Keratinocyte (primary cell): Measurements from ENCODE around the gene RFTN1. TPM values are rescaled to one million over a fixed set of nuclear protein-coding genes. Genes with fewer than 3 reads are reported as not detected.

Experiments
- DNase-seq: peaks from one replicate; pipeline ENCODE4 v3.0.0-alpha.2; 2011; ENCODE audit warnings: low read depth, missing footprints, low spot score
- FAIRE-seq: peaks from 2 replicates; lab custom pipeline; 2011; peaks lifted over from hg19 to GRCh38; lab: Jason Lieb, UNC
- H2AFZ ChIP-seq: 2 replicates; pipeline ENCODE4 v1.6.0; 2012; ENCODE audit warnings: low read length, control low read depth, inconsistent platforms; ENCODE audit not compliant: control insufficient read depth
- H3K27ac ChIP-seq: 2 replicates; pipeline ENCODE4 v1.5.1; 2011; ENCODE audit warnings: low read length; ENCODE audit not compliant: control insufficient read depth, insufficient read depth
- H3K27me3 ChIP-seq: 3 replicates; pipeline ENCODE4 v1.6.0; 2011; ENCODE audit warnings: low read length; ENCODE audit not compliant: control insufficient read depth, insufficient read depth; ENCODE audit errors: extremely low read depth
- H3K36me3 ChIP-seq, 2 experiments: 2 replicates in 1 of 2; 3 replicates in 1 of 2; pipeline ENCODE4 v1.5.1; 2011; ENCODE audit warnings: low read length in 2 of 2, mild to moderate bottlenecking in 1 of 2; ENCODE audit not compliant: control insufficient read depth in 2 of 2, insufficient read depth in 2 of 2; ENCODE audit errors: extremely low read depth in 1 of 2
- H3K4me1 ChIP-seq: 3 replicates; pipeline ENCODE4 v1.5.1; 2011; ENCODE audit warnings: low read length; ENCODE audit not compliant: control insufficient read depth, insufficient read depth; ENCODE audit errors: extremely low read depth
- H3K4me2 ChIP-seq: 3 replicates; pipeline ENCODE4 v1.6.0; 2011; ENCODE audit warnings: low read depth, low read length; ENCODE audit not compliant: control insufficient read depth, insufficient read depth; ENCODE audit errors: extremely low read depth
- H3K4me3 ChIP-seq, 3 experiments: fragments of 200-600 bp in 1 of 3; sonication (generic) in 1 of 3; 2 replicates in 2 of 3; 3 replicates in 1 of 3; pipeline ENCODE4 v1.5.1; 2011 to 2016; ENCODE audit warnings: low read length in 3 of 3, mild to moderate bottlenecking in 3 of 3, control low read depth in 2 of 3, inconsistent platforms in 1 of 3, low read depth in 1 of 3, mixed read lengths in 1 of 3, mixed run types in 1 of 3, moderate library complexity in 1 of 3; ENCODE audit not compliant: control insufficient read depth in 2 of 3, insufficient read depth in 2 of 3; ENCODE audit errors: extremely low read depth in 1 of 3
- H3K79me2 ChIP-seq: 2 replicates; pipeline ENCODE4 v1.6.0; 2012; ENCODE audit warnings: low read length; ENCODE audit not compliant: control insufficient read depth, insufficient read depth
- H3K9ac ChIP-seq: 3 replicates; pipeline ENCODE4 v1.6.0; 2011; ENCODE audit warnings: low read length; ENCODE audit not compliant: control insufficient read depth, insufficient read depth; ENCODE audit errors: extremely low read depth
- H3K9me1 ChIP-seq: 3 replicates; pipeline ENCODE4 v1.6.0; 2011; ENCODE audit warnings: low read length; ENCODE audit not compliant: control insufficient read depth, insufficient read depth; ENCODE audit errors: extremely low read depth
- H3K9me3 ChIP-seq: 2 replicates; pipeline ENCODE4 v1.5.1; 2012; ENCODE audit warnings: low read depth, low read length; ENCODE audit not compliant: control insufficient read depth
- H4K20me1 ChIP-seq: 3 replicates; pipeline ENCODE4 v1.6.0; 2011; ENCODE audit warnings: low read length; ENCODE audit not compliant: control insufficient read depth, insufficient read depth; ENCODE audit errors: extremely low read depth
- EZH2 ChIP-seq: IDR thresholded peaks from one replicate; pipeline ENCODE4 v1.6.1; 2012; ENCODE audit warnings: inconsistent platforms, mild to moderate bottlenecking, low read length, moderate library complexity
- dilution Hi-C: fragments of 300-500 bp; cut with MboI; formaldehyde crosslinking; loops from one replicate; pipeline ENCODE4 v1.7.0; 2020; ENCODE audit warnings: low sequenced_read_pairs; ENCODE audit not compliant: extremely low pct_ligation_motif_present
- polyA plus RNA-seq, 5 experiments: library from polyadenylated mRNA; depleted of rRNA in 3 of 5; stranded (reverse) in 3 of 5; stranded (forward) in 1 of 5; unstranded in 1 of 5; fragments of >200 nt; gene quantifications; 1 replicate in 1 of 5; 2 replicates in 3 of 5; 3 replicates in 1 of 5; pipeline versions ENCODE4 v1.2.1 to v1.2.3, GENCODE V29; 2011 to 2012; ENCODE audit warnings: missing spikeins in 2 of 5, low read depth in 1 of 5, low replicate concordance in 1 of 5
- TF ChIP-seq, protein P1 (sequence below), 3 experiments: IDR thresholded peaks in 1 of 3; conservative IDR thresholded peaks in 1 of 3; optimal IDR thresholded peaks in 1 of 3; 2 replicates in 2 of 3; 3 replicates in 1 of 3; pipeline versions ENCODE3 to v1.5.1; 2011; ENCODE audit warnings: low read length in 3 of 3, mild to moderate bottlenecking in 3 of 3, moderate library complexity in 2 of 3, control low read depth in 1 of 3, inconsistent platforms in 1 of 3; ENCODE audit not compliant: insufficient read depth in 2 of 3; ENCODE audit errors: extremely low read depth in 1 of 3

RFTN1 gene
- polyA plus RNA-seq, 1 donor (not counting 4 experiments of a cell fraction or from before 2014, with no cell fraction given): 18.0 TPM

DNA sequence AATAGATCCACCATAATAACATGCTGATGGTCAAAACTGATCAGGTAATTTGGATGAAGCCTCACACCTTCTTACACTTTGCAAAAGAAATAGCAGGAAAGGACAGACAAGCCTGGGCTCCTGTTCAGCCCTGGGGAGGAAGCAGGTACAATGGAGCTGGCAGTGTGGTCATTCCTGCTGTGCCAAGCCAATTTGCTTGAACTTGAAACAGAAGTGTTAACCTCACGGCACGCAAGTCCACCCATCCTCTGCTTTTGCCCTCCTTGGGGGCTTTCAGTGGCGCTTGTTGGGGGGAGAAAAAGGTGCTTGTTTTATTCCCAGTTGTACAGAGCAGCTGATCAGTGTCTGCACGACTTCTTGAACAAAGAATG lies 36.8 kb upstream of the RFTN1 start:
- Histone ChIP-seq H3K4me3 (peak overlapping the region in 1 of 3 experiments; percentile 28), H3K4me2 (peak overlapping the region; percentile 78), H3K4me1 (peaks cover 22% of the 10 kb centered on the region), H3K9me3 (no peaks in the 10 kb centered on the region), H3K79me2 (no peaks in the 10 kb centered on the region), H3K27ac (no peak overlapping the region), H3K9me1 (no peaks in the 10 kb centered on the region), H3K36me3 (no peaks in the 10 kb centered on the region), H2AFZ (peak overlapping the region; percentile 65), H3K9ac (peak overlapping the region; percentile 43), H3K27me3 (no peaks in the 10 kb centered on the region), H4K20me1 (no peaks in the 10 kb centered on the region)
- no peak for TF ChIP-seq EZH2
- TF ChIP-seq, protein P1, sequence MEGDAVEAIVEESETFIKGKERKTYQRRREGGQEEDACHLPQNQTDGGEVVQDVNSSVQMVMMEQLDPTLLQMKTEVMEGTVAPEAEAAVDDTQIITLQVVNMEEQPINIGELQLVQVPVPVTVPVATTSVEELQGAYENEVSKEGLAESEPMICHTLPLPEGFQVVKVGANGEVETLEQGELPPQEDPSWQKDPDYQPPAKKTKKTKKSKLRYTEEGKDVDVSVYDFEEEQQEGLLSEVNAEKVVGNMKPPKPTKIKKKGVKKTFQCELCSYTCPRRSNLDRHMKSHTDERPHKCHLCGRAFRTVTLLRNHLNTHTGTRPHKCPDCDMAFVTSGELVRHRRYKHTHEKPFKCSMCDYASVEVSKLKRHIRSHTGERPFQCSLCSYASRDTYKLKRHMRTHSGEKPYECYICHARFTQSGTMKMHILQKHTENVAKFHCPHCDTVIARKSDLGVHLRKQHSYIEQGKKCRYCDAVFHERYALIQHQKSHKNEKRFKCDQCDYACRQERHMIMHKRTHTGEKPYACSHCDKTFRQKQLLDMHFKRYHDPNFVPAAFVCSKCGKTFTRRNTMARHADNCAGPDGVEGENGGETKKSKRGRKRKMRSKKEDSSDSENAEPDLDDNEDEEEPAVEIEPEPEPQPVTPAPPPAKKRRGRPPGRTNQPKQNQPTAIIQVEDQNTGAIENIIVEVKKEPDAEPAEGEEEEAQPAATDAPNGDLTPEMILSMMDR (optimal IDR thresholded peaks at IDR 0.05 in 1 of 3, IDR thresholded peaks at IDR 0.05 in 1 of 3, conservative IDR thresholded peaks at IDR 0.05 in 1 of 3; ENCODE audit: extremely low read depth in 1 of 3, insufficient read depth in 2 of 3, low read length in 3 of 3): no peak
- no peak for FAIRE-seq
- DNase-seq: no peak
- dilution Hi-C loops: no loop called here

DNA sequence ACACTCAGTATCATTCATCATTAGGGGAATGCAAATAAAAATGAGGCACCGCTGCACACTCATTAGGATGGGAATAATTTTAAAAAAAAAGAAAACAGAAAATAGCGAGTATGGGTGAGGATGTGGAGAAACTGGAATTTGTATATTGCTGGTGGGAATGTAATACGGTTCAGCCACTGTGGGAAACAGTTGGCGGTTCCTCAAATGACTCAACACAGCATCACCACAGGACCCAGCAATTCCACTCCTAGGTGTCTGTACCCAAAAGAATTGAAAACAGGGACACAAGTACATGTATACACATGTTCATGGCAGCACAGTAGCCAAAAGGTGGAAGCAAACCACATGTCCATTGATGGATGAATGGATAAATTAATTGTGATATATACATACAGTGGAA lies 35.2 kb upstream of the RFTN1 start:
- FAIRE-seq (peak; percentile 71), DNase-seq (peak; percentile 60)
- Histone ChIP-seq H4K20me1 (no peaks in the 10 kb centered on the region), H3K27ac (no peak overlapping the region), H3K4me2 (no peak overlapping the region), H3K9me3 (no peaks in the 10 kb centered on the region), H3K4me1 (peaks cover 22% of the 10 kb centered on the region), H3K9me1 (no peaks in the 10 kb centered on the region), H3K27me3 (peaks cover 8% of the 10 kb centered on the region), H2AFZ (no peak overlapping the region), H3K36me3 (no peaks in the 10 kb centered on the region), H3K4me3 (no peak overlapping the region), H3K9ac (no peak overlapping the region), H3K79me2 (no peaks in the 10 kb centered on the region)
- TF ChIP-seq, protein P1 (optimal IDR thresholded peaks at IDR 0.05 in 1 of 3, IDR thresholded peaks at IDR 0.05 in 1 of 3, conservative IDR thresholded peaks at IDR 0.05 in 1 of 3; ENCODE audit: extremely low read depth in 1 of 3, insufficient read depth in 2 of 3, low read length in 3 of 3): no peak
- TF ChIP-seq EZH2: no peak
- dilution Hi-C loops: no loop called here
